B cell (primary cell): ENCODE data around the gene HOXA2. TPM values are rescaled to one million over a fixed set of nuclear protein-coding genes. Genes with fewer than 3 reads are reported as not detected.

Source experiments
- ATAC-seq: fragments of 200-7000 bp; cut with Tn5 transposase; one replicate; pipeline ENCODE4 v1.10.0; 2021; ENCODE audit warnings: low read depth, mild to moderate bottlenecking, moderate number of reproducible peaks, moderate library complexity
- CTCF ChIA-PET: fragments of 350-600 bp; sonication (Branson Sonifier 250); formaldehyde crosslinking; loops from one replicate; lab custom pipeline; 2021; ENCODE audit warnings: antibody characterized with exemption, inconsistent platforms; lab: Charles Lee
- POLR2A ChIA-PET: fragments of 350-600 bp; sonication (Branson Sonifier 250); formaldehyde crosslinking; loops from one replicate; lab custom pipeline; 2021; ENCODE audit warnings: antibody characterized with exemption; lab: Charles Lee
- DNase-seq: peaks from one replicate; pipeline ENCODE4 v3.0.0; 2013
- H2AFZ ChIP-seq: 2 replicates; pipeline ENCODE4 v1.6.1; 2012; ENCODE audit warnings: mild to moderate bottlenecking, low read depth, low read length; ENCODE audit not compliant: insufficient read depth, poor library complexity, severe bottlenecking
- H3K27ac ChIP-seq, 2 donors: 1 replicate in 1 of 2; 2 replicates in 1 of 2; pipeline ENCODE4 v1.5.1; 2012 to 2013; ENCODE audit warnings: low read length in 2 of 2, mild to moderate bottlenecking in 2 of 2, moderate library complexity in 1 of 2
- H3K27me3 ChIP-seq, 4 experiments: fragments of 200-600 bp in 1 of 4; sonication (generic) in 1 of 4; replicated peaks in 1 of 4; 1 replicate in 2 of 4; 2 replicates in 2 of 4; pipeline versions ENCODE4 v1.6.1 to v1.7.0; 2013 to 2016; ENCODE audit warnings: low read length in 3 of 4, mild to moderate bottlenecking in 2 of 4, mixed read lengths in 1 of 4, moderate library complexity in 1 of 4; ENCODE audit not compliant: insufficient read depth in 4 of 4, control insufficient read depth in 3 of 4; ENCODE audit errors: control extremely low read depth in 1 of 4
- H3K36me3 ChIP-seq, 2 experiments: replicated peaks in 1 of 2; 1 replicate in 1 of 2; 2 replicates in 1 of 2; pipeline versions ENCODE4 v1.6.1 to v1.7.1; 2013; ENCODE audit warnings: low read length in 1 of 2; ENCODE audit not compliant: insufficient read depth in 2 of 2, control insufficient read depth in 1 of 2; ENCODE audit errors: control extremely low read depth in 1 of 2, extremely low read depth in 1 of 2
- H3K4me1 ChIP-seq, 2 donors: fragments of 200-600 bp in 1 of 2; sonication (generic) in 1 of 2; 1 replicate in 1 of 2; 2 replicates in 1 of 2; pipeline versions ENCODE4 v1.5.1 to v1.6.1; 2013 to 2017; ENCODE audit warnings: low read length in 2 of 2; ENCODE audit not compliant: control insufficient read depth in 2 of 2, insufficient read depth in 2 of 2
- H3K4me2 ChIP-seq: replicated peaks from 2 replicates; pipeline ENCODE3; 2012; ENCODE audit warnings: mild to moderate bottlenecking, low read depth, low read length; ENCODE audit not compliant: poor library complexity, severe bottlenecking
- H3K4me3 ChIP-seq, 5 experiments: fragments of 200-600 bp in 1 of 5; sonication (generic) in 1 of 5; 1 replicate in 3 of 5; 2 replicates in 2 of 5; pipeline versions ENCODE4 v1.5.1 to v1.7.0; 2011 to 2016; ENCODE audit warnings: low read length in 4 of 5, mild to moderate bottlenecking in 4 of 5, low read depth in 2 of 5, control low read depth in 1 of 5, moderate library complexity in 1 of 5; ENCODE audit not compliant: insufficient read depth in 1 of 5; ENCODE audit errors: control extremely low read depth in 1 of 5, extremely low read depth in 1 of 5
- H3K79me2 ChIP-seq: fragments of 200-600 bp; sonication (generic); one replicate; pipeline ENCODE4 v1.6.0; 2016; ENCODE audit warnings: low read length; ENCODE audit not compliant: control insufficient read depth, insufficient read depth
- H3K9ac ChIP-seq: fragments of 200-600 bp; sonication (generic); 2 replicates; pipeline ENCODE4 v1.6.1; 2017; ENCODE audit warnings: mild to moderate bottlenecking, low read length, moderate library complexity
- H3K9me3 ChIP-seq, 3 donors: one replicate each; pipeline versions ENCODE4 v1.6.1 to v1.7.1; 2013; ENCODE audit warnings: low read length in 2 of 3; ENCODE audit not compliant: control insufficient read depth in 2 of 3, insufficient read depth in 1 of 3; ENCODE audit errors: control extremely low read depth in 1 of 3
- H4K20me1 ChIP-seq: 2 replicates; pipeline ENCODE4 v1.6.0; 2012; ENCODE audit warnings: mild to moderate bottlenecking, low read length; ENCODE audit not compliant: insufficient read depth, control insufficient read depth, poor library complexity, severe bottlenecking
- H3K27ac Mint-ChIP-seq: one replicate; pipeline ENCODE4 v1.8.0; 2021; ENCODE audit warnings: mixed read lengths
- H3K27me3 Mint-ChIP-seq: one replicate; pipeline ENCODE4 v1.8.0; 2021; ENCODE audit warnings: mixed read lengths
- H3K4me1 Mint-ChIP-seq: one replicate; pipeline ENCODE4 v1.8.0; 2021; ENCODE audit warnings: mixed read lengths
- H3K4me3 Mint-ChIP-seq: one replicate; pipeline ENCODE4 v1.8.0; 2021; ENCODE audit warnings: mixed read lengths
- H3K9me3 Mint-ChIP-seq: one replicate; pipeline ENCODE4 v1.8.0; 2022; ENCODE audit warnings: mixed read lengths; ENCODE audit not compliant: insufficient read depth
- EZH2 ChIP-seq: IDR thresholded peaks from 2 replicates; pipeline ENCODE4 v1.6.1; 2012; ENCODE audit warnings: borderline replicate concordance, low read depth, mild to moderate bottlenecking, moderate library complexity, low read length; ENCODE audit not compliant: insufficient read depth, poor library complexity, severe bottlenecking
- WGBS: methylation state at CpG from one replicate; pipeline ENCODE4 v1.1.5; 2013; ENCODE audit warnings: missing lambda C conversion rate; ENCODE audit not compliant: insufficient coverage; 5-methylcytosine and 5-hydroxymethylcytosine counted together
- intact Hi-C: fragments of 100-400 bp; cut with micrococcal nuclease; formaldehyde crosslinking; loops from one replicate; pipeline ENCODE4 v1.10.0; 2022
- polyA plus RNA-seq: library from polyadenylated mRNA; depleted of rRNA; stranded (reverse); fragments of >200 nt; gene quantifications from 2 replicates; pipeline ENCODE4 v1.2.3, GENCODE V29; 2012
- total RNA-seq, 2 donors: library from RNA; stranded (reverse); fragments of 120-200 nt in 1 of 2; gene quantifications; 1 replicate in 1 of 2; 2 replicates in 1 of 2; pipeline versions ENCODE4 v1.2.3 to v1.2.4, GENCODE V29; 2013 to 2022
- TF ChIP-seq, protein P1 (sequence below): fragments of 200-600 bp; IDR thresholded peaks from one replicate; pipeline ENCODE4 v1.8.0; 2022; ENCODE audit warnings: antibody characterized with exemption, mild to moderate bottlenecking

Gene HOXA2
- total and polyA plus RNA-seq, 2 donors (not counting 1 experiment from before 2014, with no cell fraction given), result not detected

DNA sequence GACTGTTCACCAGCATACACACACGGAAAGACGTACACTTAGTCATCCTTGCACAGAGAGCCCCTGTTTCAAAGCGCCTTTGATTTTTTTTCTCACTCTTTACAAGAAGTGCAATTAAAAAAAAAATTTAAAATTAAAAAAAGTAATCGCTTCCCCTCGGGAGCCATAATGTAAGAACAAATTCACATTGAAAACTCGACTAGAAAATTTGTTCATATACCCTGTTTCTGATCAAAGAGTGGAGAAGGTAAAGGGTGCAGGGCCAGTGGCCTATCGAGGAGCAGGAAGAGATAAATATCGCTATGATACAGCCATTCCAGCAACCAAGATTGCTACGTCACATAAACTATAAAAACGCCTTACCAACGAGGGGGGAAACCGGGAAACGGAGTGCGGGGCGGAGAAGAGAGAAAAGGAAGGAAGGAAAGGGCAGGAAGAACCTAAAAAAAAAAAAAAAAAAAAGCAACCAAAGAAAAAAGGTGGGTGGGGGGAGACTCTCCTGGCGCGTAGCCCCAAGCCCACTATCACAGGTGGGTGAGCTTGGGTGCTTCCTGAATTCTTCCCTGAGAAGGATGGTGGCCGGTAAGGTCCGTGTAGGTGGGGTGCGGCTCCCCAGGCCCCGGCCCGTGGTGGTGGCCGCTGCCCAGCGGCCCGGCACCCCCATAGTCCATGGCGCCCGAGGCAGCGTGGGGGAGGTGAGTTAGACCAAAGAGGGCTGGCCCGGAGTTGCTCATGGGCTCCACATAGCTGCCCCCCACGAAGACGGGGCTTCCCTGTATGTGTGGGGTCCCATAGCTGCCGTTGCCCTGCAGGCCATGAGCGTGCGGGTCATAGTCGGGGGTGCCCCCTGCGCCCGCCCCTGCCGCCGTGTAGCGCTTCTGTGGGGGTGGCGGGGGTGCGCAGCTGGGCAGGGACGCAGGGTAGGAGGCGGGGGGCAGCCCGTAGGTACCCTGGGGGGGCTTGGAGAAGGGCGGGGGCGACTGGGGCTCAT is 5.2 kb upstream of the HOXA2 start:
- Histone ChIP-seq H3K9ac (no peak overlapping the region), H3K9me3 (peaks cover 0 to 32% (median 0%) of the 10 kb centered on the region in 3 donors), H2AFZ (no peak overlapping the region), H3K79me2 (no peaks in the 10 kb centered on the region), H3K4me2 (no peak overlapping the region), H3K27me3 (peaks cover 0 to 31% (median 20%) of the 10 kb centered on the region in 4 experiments), H3K36me3 (no peaks in the 10 kb centered on the region), H4K20me1 (no peaks in the 10 kb centered on the region), H3K4me1 (peaks cover 3 to 9% of the 10 kb centered on the region in 2 donors), H3K27ac (no peak overlapping the region), H3K4me3 (no peak overlapping the region)
- ATAC-seq (no peak), DNase-seq (no peak)
- 95% methylated on average over 29 of the region's 47 CpGs for WGBS
- no peak overlapping the region for H3K4me3 Mint-ChIP-seq
- ChIA-PET CTCF (no interaction called here), POLR2A (no interaction called here)
- H3K27ac Mint-ChIP-seq, result no peak overlapping the region
- no peaks in the 10 kb centered on the region for H3K9me3 Mint-ChIP-seq
- intact Hi-C loops, result no loop called here
- peaks cover 36% of the 10 kb centered on the region for H3K27me3 Mint-ChIP-seq
- TF ChIP-seq, protein P1, sequence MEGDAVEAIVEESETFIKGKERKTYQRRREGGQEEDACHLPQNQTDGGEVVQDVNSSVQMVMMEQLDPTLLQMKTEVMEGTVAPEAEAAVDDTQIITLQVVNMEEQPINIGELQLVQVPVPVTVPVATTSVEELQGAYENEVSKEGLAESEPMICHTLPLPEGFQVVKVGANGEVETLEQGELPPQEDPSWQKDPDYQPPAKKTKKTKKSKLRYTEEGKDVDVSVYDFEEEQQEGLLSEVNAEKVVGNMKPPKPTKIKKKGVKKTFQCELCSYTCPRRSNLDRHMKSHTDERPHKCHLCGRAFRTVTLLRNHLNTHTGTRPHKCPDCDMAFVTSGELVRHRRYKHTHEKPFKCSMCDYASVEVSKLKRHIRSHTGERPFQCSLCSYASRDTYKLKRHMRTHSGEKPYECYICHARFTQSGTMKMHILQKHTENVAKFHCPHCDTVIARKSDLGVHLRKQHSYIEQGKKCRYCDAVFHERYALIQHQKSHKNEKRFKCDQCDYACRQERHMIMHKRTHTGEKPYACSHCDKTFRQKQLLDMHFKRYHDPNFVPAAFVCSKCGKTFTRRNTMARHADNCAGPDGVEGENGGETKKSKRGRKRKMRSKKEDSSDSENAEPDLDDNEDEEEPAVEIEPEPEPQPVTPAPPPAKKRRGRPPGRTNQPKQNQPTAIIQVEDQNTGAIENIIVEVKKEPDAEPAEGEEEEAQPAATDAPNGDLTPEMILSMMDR, result no peak
- no peak for TF ChIP-seq EZH2
- H3K4me1 Mint-ChIP-seq, result peaks cover 9% of the 10 kb centered on the region

DNA sequence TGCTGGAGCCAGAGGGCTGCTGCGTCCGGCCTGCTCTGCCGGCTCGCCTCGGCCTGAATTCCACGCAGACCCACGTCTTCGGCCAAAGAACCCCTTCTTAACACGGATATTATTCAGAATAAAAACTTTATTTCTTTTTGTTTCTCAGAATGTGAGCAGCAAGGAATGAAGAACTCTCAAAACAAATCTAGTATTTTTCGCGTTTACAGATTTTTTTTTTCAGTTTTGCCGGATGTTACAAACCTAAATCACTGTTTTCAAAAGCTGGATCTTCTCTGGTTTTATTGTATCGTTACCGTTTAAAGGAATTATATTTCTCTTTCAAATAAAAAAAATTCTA is 4.4 kb upstream of the HOXA2 start:
- peaks cover 0 to 36% (median 0%) of the 10 kb centered on the region in 3 donors for H3K9me3 ChIP-seq
- no peak overlapping the region for H3K4me2 ChIP-seq
- Mint-ChIP-seq H3K4me1 (peaks cover 15% of the 10 kb centered on the region), H3K27me3 (peaks cover 43% of the 10 kb centered on the region), H3K27ac (no peak overlapping the region), H3K4me3 (no peak overlapping the region), H3K9me3 (no peaks in the 10 kb centered on the region)
- ChIA-PET POLR2A (no interaction called here), CTCF (interaction anchor here (1.0 kb wide), 1 partner anchor 33 kb away, joined by 3 read pairs; no protein-coding TSS in a partner anchor)
- H3K27ac ChIP-seq, result no peak overlapping the region
- H4K20me1 ChIP-seq, result no peaks in the 10 kb centered on the region
- no peak overlapping the region for H3K4me3 ChIP-seq
- 96% methylated on average over 3 of the region's 14 CpGs for WGBS
- ATAC-seq (no peak), DNase-seq (no peak)
- no peaks in the 10 kb centered on the region for H3K36me3 ChIP-seq
- TF ChIP-seq, protein P1, result no peak
- TF ChIP-seq EZH2, result no peak
- H3K79me2 ChIP-seq, result no peaks in the 10 kb centered on the region
- H3K4me1 ChIP-seq, result peaks cover 10 to 17% of the 10 kb centered on the region in 2 donors
- H3K27me3 ChIP-seq, result peaks cover 0 to 38% (median 27%) of the 10 kb centered on the region in 4 experiments
- no peak overlapping the region for H3K9ac ChIP-seq
- H2AFZ ChIP-seq, result no peak overlapping the region
- intact Hi-C loops, result no loop called here
